Fibroblast of the aortic adventitia (primary cell): ENCODE measurements around the gene GATAD2A. TPM values are rescaled to one million over a fixed set of nuclear protein-coding genes. Genes with fewer than 3 reads are reported as not detected.
A peak's percentile ranks its signal among the peaks of the same experiment; 100 is the strongest.

Experiments
- DNase-seq: peaks from one replicate; pipeline ENCODE4 v3.0.0-alpha.2; 2010; ENCODE audit warnings: low read depth
- H3K4me3 ChIP-seq: 2 replicates; pipeline ENCODE4 v1.5.1; 2011; ENCODE audit warnings: low read depth, mild to moderate bottlenecking, control low read depth, low read length, moderate library complexity
- total RNA-seq: library from RNA; depleted of rRNA; stranded (reverse); fragments of >200 nt; gene quantifications from 2 replicates; pipeline ENCODE4 v1.2.3, GENCODE V29; 2012; ENCODE audit warnings: low replicate concordance
- TF ChIP-seq, protein P1 (sequence below): IDR thresholded peaks from 2 replicates; pipeline ENCODE4 v1.5.1; 2011; ENCODE audit warnings: mild to moderate bottlenecking, low read length, control low read depth, inconsistent platforms; ENCODE audit not compliant: insufficient read depth

GATAD2A gene
- total RNA-seq, 1 donor = 46.4 TPM

DNA sequence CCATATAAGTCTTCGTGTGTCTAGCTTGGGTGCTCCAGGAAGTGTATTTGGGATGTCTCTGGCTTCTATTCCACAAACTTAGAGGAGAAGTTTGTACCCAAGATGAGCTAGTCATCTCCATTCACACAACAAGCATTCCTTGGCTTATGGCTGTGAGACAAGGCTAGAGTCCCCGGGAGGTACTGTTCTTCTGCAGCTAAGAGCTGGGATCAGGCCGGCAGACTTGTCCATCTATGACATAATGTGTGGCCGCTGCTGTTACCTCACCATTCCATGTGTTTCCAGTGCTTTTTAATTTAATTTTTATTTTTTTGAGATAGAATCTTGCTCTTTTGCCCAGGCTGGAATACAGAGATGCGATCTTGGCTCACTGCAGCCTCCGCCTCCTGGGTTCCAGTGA is 20.7 kb downstream of the GATAD2A start:
- TF ChIP-seq, protein P1, sequence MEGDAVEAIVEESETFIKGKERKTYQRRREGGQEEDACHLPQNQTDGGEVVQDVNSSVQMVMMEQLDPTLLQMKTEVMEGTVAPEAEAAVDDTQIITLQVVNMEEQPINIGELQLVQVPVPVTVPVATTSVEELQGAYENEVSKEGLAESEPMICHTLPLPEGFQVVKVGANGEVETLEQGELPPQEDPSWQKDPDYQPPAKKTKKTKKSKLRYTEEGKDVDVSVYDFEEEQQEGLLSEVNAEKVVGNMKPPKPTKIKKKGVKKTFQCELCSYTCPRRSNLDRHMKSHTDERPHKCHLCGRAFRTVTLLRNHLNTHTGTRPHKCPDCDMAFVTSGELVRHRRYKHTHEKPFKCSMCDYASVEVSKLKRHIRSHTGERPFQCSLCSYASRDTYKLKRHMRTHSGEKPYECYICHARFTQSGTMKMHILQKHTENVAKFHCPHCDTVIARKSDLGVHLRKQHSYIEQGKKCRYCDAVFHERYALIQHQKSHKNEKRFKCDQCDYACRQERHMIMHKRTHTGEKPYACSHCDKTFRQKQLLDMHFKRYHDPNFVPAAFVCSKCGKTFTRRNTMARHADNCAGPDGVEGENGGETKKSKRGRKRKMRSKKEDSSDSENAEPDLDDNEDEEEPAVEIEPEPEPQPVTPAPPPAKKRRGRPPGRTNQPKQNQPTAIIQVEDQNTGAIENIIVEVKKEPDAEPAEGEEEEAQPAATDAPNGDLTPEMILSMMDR = no peak

DNA sequence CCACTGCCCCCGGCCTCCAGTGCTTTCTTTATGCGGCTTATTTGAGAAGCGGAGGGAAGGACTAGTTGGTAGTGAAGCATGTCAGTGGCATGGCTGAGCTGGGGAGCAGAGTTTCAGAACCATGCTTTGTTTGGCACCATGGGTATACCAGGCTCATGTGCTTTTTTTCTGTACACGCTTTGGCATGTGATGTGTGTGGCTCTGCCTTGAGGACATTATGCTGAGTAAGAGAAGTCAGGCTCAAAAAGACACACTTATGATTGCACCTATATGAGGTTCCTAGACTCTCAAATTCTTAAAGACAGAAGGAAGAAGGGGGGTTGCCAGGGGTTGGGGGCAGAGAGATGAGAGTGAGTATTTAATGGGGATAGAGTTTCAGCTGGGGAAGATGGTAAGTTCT is 21.3 kb downstream of the GATAD2A start:
- DNase-seq = no peak
- TF ChIP-seq, protein P1 = no peak
- H3K4me3 ChIP-seq = no peak overlapping the region

More for the DNA sequence above, 20.7 kb downstream of the GATAD2A start:
- DNase-seq = peak; percentile 24
- no peak overlapping the region for H3K4me3 ChIP-seq

DNA sequence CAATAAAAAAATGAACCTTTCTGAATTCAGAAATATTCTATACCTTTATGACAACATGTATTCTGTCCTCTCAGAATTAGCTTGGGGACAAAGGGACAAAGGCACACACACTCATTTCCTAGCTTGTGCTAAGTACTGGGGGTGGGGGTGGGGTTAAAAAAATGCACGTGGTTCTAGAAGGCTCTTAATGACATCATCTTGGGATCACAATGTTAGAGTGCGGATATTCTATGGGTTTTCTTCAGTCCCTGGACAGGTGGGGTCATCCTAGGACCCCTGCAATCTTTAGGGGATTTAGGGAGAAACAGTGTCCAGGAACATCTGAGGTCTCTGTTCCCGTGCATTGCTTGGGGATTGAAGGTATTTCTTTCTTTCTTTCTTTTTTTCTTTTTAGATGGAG is 21.8 kb downstream of the GATAD2A start:
- DNase-seq = no peak
- TF ChIP-seq, protein P1 = no peak
- no peak overlapping the region for H3K4me3 ChIP-seq

DNA sequence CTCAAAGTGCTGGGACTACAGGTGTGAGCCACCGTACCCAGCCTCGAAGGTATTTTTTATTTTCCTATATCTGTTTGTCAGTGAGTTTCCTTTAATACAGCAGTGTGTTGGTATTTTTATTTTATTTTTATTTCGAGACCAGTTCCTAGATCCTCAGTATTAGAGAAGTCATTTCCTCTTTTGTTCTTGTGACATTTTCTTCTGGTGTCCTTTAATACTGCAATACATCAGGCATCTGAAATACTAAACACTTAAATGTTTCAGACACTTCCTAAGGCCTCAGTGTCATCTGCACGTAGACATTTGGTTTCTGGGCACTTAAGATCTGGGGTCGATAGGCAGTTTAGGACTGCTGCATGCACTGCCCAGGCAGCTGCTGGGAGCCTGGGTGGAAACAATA is 22.5 kb downstream of the GATAD2A start:
- no peak overlapping the region for H3K4me3 ChIP-seq
- no peak for DNase-seq
- TF ChIP-seq, protein P1 = no peak

GRCh38 chr19:19428746-19429145 is 23.3 kb downstream of the GATAD2A start:
- TF ChIP-seq, protein P1 = no peak
- no peak overlapping the region for H3K4me3 ChIP-seq
- no peak for DNase-seq

DNA sequence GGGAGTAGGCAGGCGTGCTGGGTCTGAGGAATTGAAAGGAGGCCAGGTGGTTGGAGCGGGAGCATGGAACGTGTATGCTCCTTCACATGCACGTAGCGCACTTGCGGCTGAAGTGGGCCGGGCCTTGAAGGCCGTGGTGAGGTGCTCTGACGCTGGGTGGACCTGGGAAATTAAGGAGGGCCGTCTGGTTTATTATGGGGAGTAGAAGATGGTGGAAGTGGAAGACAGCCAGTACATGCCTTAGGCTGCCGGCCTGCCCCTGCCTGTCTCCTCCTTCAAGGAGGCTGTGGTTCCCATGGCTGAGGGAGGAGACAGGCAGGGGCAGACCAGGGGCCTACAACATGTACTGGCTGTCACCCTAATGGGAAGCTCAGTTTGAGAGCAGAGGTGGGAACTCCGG is 23.9 kb downstream of the GATAD2A start:
- no peak overlapping the region for H3K4me3 ChIP-seq
- TF ChIP-seq, protein P1 = no peak
- no peak for DNase-seq

GRCh38 chr19:19432732-19433131 is 27.3 kb downstream of the GATAD2A start:
- no peak overlapping the region for H3K4me3 ChIP-seq
- DNase-seq = no peak
- TF ChIP-seq, protein P1 = no peak
